HG02885 (cell line): ENCODE results near the gene LRRC66.

Experiments
- ATAC-seq: cut with Tn5 transposase; IDR thresholded peaks from one replicate; pipeline ENCODE4 v1.9.1; 2021; ENCODE audit warnings: mild to moderate bottlenecking; ENCODE audit not compliant: unreplicated experiment, poor library complexity

Gene LRRC66

DNA sequence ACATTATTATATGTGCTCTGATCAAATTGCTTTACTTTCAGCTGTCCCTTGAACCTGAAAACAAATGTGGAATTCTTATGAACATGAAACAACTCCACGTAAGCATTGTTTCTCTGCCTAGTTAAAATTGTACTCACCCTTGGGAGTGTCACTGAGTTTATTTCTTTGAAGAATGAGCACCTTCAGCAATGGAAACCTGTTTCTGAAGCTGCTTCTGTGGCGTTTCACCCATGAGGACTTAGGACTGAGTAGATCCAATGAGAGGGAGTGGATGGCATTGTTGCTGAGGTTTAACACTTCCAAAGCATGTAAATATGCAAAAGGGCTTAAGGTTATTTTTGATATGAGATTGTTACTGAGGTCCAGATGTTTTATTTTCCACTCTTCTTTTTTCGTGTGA is 3.2 kb downstream of the LRRC66 start:
- ATAC-seq, result no peak

- no peak for ATAC-seq
Observed at GRCh38 chr4:52015366-52015765, 4.8 kb downstream of the LRRC66 start.

- ATAC-seq, result no peak
Observed at GRCh38 chr4:52014903-52015302, 5.3 kb downstream of the LRRC66 start.

DNA sequence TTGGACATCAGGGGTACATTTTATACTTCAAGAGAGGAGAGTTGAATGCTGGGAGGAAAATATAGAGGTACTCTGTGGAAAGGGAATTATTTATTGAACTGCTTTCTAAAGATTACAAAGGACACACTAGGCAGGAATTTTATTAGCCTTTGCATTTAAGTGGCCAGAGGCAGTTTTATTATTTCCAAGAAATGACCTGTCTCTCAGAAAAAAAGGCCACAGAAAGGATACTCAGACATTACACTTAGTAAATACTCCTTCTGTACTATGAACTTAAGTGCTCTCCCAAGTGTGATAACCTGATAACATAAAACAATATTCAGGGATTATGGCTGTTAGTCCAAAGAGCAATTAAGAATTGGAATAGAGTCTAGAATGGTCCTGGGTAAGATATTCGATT is 7.5 kb downstream of the LRRC66 start:
- ATAC-seq, result no peak

DNA sequence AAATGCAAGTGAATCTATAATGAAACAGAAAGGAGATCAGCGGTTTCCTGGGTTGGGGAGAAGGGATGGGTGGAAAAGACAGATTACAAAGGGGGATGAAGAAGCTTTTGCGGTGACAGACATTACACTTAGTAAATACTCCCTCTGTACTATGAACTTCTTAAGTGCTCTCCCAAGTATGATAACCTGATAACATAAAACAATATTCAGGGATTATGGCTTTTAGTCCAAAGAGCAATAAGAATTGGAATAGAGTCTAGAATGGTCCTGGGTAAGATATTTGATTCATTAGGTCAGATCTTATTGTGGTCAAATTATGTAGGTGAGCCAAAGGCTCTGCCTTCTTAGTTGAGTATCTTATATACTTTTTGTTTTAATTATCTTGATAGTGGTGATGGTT is 9.2 kb downstream of the LRRC66 start:
- ATAC-seq, result no peak

GRCh38 chr4:52006887-52007286 is 13.3 kb downstream of the LRRC66 start:
- ATAC-seq, result no peak

GRCh38 chr4:52005604-52006273 is 14.4 kb downstream of the LRRC66 start:
- ATAC-seq, result no peak

DNA sequence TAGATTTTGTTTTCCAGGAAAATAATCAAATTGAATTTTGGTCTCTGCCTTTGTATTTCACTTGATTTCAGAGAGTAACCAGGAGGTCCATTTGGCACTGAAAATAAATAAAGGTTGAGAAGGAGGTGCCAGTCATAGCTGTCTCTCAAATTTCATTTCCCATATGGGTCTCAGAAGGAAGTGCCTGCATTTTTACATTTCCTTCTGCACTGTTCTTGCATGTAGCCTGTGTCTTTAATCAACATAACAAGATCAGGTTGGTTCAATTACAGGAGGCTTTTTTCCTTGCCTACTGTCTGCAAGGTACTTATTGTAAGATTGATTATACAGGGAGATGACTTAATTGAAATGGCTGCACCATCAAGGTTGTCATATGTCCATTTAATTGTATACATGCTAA is 15.7 kb downstream of the LRRC66 start:
- ATAC-seq, result no peak

- ATAC-seq, result no peak
Observed at GRCh38 chr4:52001616-52002015, 18.5 kb downstream of the LRRC66 start.

- ATAC-seq, result no peak
Observed at GRCh38 chr4:51999250-51999649, 20.9 kb downstream of the LRRC66 start.

- no peak for ATAC-seq
Observed at GRCh38 chr4:51998837-51999236, 21.3 kb downstream of the LRRC66 start.

DNA sequence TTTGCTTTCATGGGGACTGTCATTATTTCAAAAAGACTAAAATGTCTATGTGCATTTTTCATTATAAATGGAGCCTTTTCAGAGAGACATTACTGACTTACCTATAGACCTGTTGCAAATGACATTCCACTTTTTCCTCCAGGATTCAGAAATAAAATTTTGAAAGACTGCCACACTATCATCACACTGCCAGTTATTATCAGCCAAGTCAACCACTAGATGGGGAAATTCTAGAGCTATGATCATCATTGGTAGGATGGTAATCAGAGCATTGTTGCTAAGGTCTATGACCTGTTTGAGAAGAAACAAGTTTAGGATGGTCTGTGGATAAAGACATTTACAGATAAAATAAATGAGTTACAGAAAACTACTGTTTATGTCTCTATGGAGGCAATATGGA is 22.5 kb downstream of the LRRC66 start:
- no peak for ATAC-seq

- ATAC-seq, result no peak
Observed at GRCh38 chr4:51995647-51996220, 24.4 kb downstream of the LRRC66 start.

GRCh38 chr4:51965862-51966261 is 54.3 kb downstream of the LRRC66 start:
- no peak for ATAC-seq

DNA sequence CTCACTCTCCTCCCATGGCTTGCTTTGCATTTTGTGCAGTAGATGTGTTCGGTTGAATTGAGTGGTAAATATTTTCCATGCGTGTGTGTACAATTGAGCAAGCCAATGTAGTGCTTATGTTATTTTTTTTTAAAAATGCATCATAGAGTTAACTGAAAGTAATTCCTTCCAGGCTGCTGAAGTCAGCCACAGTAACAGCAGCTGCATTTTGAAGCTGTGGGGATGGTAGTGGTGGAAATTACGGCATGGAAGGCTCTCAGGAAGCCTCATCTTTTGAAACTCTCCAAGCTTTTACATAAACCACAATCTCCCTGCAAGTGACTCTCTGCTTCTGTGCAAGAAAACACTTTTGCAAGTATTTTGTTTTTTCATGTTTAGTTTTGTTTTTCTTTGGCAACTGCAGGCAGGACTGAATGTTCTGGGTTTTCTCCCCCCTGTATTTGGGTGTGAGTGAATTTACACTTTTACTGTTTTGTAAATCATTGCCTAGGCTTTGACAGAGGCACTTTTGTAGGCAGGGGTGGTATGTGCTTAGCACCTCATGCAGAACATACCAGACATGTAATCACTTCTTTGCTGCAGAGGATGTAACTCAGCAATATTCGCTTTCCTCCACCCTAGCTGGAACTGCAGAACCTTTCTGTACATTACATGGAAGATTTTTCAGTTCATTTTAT is 56.2 kb downstream of the LRRC66 start:
- no peak for ATAC-seq

DNA sequence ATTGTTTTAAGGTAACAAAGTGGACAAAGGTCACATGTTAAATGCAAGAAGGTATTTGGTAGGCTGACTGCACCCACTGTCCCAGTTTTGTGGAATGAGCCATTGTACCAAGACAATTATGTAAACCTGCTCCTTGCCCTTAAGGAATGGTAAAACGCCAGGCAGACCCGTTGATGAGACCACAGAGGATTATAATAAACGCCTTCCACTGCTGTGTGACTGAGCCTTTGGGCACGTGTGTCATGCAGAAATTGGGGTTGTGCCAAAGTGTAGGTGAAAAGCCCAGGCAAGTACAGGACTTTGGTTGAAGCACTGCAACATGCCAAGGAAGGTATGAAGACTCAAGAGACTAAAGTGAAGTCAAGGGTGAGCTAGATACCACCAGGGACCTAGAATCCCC is 59.7 kb downstream of the LRRC66 start:
- no peak for ATAC-seq

DNA sequence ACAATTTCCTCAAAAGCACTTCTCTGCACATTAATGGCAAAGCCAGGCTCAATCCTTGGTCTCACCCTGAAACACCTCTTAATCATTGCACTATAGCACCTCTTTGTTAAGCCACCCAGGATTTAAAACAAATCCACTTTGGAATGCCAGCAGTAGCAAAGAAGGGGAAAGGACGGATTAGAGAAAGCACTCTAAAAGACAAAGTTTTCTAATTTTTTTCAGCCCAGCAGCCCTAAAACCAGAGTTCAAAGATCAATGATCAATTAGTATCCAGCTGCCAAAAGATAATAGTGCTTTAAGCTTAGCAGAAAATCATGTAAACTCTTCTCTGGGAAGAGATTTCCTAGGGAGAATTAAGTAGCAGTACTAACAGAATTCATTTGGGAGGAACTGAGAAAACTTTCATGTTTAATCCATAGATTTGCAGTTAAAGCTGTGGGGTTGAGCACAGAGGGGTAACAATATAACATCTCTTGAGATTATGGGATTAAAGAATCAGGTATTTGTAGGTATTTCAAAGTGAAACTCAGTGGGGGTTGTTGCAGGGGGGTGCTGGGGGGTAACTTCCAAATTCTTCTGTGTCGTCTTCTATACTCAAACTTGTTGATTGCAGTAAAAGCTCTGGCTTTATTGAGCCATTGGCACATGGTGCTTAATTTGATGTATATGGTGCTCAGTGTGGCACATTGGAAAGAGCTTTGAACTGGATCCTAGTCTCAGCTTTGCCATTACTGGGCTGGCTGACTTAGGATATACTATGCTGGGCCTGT is 61.8 kb downstream of the LRRC66 start:
- no peak for ATAC-seq
